Endometrium (tissue), 2 donors: ENCODE measurements around the gene RUFY3.
"Not testable (repeated sequence)": the region's sequence is repeated elsewhere in the genome, so short reads cannot be mapped to it uniquely, and the experiment has no call there.

Experiments used
- FAIRE-seq: peaks from 2 replicates; lab custom pipeline; 2012; peaks lifted over from hg19 to GRCh38; lab: Jason Lieb, UNC
- donor health status: control.
- donor health status: control.

Gene RUFY3

DNA sequence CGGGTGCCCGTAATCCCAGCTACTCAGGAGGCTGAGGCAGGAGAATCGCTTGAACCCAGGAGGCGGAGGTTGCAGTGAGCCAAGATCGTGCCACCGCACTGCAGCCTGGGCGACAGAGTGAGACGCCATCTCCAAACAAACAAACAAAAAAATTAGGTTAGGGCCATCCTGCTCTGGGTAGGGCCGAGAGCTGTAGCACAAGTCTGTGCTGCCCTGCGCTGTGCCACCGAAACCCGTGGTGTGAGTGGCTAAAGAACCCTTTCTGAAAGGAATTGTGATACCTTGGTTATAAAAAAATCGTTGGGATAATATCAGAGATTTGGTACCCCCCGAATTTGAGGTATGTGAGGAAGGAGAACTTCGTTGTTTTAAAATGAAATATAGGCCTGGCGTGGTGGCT is 118.9 kb downstream of the RUFY3 start:
- FAIRE-seq, result not testable (repeated sequence)

DNA sequence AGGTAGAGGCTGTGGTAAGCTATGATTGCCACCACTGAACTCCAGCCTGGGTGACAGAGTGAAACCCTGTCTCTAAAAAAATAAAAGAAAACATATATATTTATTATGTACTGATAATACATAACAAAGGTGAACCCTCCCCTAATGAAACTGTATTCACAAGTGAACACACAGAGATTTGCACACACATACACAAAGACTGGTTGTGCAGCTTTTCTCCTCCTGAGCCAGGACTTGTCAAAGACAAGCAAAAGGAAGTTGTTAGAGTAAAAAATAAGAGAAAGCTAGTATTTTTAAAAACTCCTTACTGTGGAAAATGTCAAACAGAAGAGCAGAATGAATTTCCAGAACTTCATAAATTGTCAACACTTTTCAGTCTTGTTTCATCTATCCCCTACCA is 119.4 kb downstream of the RUFY3 start:
- no peak for FAIRE-seq

DNA sequence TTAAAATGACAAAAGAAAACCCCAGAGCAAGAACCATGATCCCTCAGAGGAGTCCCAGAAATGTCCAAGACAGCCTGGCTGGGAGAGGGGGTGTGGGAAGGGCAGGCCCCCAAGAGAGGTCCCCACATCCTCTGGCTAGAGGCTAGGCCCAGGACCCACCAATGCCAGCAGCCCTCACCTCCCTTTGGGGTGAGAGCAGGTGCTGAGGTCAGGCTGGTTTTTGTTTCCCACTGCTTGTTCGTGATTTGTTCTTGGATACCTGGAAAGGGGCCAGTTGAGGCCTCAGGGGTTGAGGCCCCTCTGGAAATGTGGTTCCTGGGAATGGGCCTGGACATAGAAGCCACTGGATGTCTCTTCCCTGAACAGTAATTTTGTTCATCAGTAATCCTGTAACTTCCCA is 120.2 kb downstream of the RUFY3 start:
- FAIRE-seq, result no peak

DNA sequence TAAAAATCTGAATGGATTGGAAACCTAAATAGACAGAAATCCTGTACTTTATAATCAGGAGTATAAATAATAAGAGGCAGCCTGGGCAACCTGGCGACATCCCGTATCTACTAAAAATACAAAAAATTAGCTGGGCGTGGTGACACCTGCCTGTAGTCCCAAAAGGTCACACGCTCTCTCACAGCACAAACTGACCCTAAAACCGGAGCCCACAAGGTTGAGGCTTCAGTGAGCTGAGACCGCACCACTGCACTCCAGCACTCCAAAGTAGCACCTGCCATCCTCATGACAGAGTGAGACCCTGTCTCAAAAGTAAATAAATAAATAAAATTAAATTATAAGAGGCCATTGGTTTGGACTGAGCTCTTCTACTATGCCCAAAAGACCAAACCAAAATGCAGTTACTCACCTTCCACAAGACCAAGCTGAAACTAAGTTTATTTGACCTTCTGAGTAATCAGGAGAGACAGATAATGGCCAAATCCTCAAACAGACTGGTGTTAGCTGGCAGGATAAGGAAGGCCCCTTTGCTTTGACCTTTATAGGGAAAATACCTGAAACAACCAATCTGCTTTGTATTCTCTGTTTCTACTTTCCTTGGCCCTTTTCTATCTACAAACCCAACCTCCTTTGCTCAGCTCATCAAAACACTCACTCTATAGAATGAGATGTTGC is 121.1 kb downstream of the RUFY3 start:
- FAIRE-seq, result no peak

DNA sequence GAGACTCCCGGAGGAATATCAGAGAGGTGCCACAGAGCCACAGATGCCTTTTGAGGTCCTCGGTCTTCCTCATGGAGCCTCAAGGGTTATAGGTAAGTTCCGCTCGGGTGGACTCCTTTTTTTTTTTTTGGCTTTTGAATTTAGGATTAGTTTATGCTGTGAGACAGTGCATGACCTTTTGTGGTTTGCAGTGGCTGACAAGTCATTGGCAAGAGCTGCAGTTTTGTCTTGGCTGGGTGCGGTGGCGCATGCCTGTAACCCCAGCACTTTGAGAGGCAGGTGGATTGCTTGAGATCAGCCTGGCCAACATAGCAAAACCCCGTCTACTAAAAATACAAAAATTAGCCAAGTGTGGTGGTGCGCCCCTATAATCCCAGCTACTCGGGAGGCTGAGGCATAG is 122.4 kb downstream of the RUFY3 start:
- FAIRE-seq, result no peak

DNA sequence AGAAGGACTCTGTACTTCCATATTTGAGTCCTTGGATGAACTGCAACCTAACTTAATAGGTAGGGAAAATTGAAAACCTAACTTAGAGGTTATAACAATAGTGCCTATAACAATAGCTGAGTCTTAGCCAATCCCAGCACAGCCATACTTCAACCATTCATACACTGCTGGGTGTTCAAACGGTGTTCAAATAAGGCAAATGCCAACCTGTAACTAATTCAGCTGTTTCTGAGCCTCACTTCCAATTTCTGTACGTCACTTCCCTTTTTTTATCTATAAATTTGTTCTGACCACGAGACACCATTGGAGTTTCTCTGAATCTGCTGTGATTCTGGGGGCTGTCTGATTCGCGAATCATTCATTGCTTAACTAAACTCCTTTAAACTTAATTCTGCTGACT is 127.5 kb downstream of the RUFY3 start:
- FAIRE-seq, result no peak

DNA sequence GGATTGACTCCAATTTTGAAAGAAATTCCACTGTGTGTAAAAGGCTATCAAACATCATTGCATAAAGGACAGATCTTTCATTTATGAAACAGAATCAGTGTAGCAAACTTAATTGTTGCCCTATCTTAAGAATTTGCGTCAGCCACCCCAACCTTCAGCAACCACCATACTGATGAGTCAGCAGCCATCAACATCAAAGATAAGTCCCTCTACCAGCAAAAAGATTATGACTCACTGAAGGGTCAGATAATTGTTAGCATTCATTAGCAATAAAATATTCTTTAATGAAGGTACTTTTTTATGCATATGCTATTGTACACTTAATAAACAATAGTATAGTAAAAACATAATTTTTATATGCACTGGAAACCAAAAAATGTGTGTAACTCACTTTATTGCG is 133.7 kb downstream of the RUFY3 start:
- no peak for FAIRE-seq
